Epidermal melanocyte (primary cell): Measurements from ENCODE around the gene PRRX1.

ENCODE experiments used
- DNase-seq: peaks from one replicate; pipeline ENCODE4 v3.0.0; 2011; ENCODE audit warnings: low spot score; ENCODE audit not compliant: insufficient read length

The PRRX1 gene

DNA sequence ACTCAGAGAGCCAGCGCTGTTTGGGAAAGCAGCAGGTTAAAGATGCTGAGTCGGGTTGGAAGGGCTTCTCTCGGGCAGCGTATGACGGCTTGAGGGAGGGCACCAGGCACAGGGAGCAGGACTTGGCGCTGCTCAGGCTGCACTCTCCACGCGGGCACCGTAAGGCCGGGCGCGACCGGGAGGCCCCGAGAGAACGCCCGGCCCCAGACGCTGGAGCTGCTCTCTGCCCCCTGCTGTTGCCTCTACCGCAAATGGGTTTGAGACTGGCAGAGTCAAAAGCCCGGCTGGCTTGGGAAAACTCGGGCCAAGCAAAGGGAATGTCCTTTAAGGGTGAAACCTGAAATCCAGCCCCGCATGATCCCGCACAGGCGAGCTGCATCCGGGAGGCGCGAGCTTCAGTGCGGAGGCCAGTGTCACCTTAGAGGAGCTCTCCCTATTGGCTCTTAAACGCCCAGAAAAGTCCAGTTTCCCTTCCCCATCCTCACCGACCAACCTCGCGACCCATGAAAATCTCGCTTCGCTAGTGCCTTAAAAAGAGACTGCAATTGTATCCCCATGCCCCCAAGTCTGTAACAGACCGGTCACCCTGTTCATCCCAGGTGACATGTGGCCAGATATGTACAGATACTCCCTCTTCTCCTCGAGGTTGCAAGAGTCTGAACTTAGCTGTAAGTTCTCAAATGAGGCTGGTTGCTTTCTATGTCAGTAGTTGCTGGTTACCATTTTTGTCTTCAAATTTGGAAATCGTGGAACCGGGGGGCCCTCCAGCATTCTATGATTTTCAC, 1.1 kb downstream of the PRRX1 start:
- DNase-seq: no peak

DNA sequence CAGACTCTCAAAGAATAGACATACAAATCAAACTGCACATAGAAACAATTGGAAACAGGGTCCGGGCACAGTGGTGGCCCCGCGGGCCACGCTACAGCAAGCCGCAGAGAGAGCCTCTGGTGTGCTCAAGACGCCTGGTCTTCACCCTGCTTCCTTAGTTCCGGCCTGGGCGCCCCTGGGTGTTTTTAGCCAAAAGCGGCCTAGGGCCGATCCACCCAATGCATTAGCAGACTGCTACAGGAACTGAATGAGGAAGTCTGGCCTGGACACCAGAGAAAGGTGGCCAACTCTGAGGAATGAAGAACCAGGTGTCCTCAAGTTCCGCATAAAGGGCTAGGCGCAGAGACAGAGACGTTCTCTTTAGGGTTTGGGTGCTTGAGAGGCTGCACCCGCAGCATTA, 1.7 kb downstream of the PRRX1 start:
- DNase-seq: no peak

DNA sequence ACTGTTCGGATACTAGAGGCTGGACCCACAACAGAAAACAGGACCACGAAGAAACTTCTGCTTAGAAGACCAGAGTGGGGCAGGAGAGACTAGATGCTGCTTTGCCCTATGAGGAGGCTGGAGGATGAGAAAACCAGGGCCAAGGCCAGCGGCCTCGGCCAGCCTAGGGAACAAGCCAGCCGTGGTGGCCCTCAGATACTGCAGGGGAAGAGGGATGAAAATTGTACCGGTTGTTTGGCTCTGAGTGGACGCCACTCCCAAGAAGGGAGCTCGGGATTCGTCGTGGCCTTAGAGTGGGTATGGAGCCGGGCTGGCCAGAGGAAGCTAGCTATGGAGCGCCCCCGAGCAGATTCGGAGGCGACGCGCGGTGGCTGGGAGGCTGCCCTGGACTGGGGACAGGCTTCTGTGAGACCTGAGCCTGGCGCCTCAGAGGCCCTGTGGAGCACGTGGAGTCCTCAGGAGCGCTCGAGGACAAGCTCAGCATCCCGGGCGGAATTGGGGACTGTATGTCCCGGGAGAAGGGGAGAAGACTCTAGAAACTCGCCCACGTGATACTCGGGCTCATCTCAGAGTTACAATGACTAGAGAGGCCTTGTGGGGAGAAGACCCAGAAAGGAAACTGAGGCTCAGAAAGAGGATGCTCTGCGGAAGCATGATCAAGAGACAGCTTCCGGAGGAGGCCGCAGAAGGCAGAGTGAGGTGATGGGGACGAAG, 2.8 kb downstream of the PRRX1 start:
- DNase-seq: no peak

DNA sequence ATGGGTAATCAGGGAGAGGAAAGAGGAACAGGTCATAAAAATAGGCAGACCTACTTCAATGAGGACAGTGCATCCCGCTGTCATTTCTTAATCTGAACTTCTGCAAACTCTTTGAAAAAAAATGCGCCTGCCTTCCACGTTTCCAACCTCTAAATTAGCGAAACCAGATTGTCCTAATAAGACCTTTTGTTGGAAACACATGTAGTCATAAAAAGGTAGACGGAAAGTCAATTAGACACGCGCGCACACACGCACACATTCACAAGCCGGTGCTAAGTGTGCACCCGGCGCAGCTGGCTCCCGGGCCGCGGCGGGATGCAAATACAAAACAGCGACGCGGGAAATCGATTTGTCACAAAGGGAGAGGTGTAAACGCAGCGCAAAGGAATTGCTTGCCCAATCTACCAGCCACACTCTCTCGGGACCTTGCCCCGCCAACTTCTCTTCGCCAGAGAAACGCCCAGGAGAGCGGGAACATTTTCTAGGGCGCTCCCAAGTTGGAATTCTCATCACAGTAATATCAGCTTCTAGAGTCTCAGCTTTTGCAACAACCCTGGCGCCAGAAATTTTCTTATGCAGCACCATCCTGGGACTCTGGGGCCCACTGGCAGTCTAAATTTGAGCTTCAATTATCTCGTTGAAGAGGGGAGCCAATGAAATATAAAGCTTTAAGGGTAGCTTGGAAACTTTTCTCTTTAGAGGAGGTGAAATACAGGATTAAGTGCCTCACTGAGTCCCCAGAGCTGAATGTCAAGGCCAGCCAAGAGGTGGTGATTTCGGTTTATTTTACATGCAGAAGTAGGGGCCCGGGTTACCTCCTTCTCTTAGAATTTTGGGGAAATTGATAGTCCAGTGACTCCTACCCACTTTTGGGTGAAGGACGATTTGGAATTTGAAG, 4.5 kb downstream of the PRRX1 start:
- no peak for DNase-seq

DNA sequence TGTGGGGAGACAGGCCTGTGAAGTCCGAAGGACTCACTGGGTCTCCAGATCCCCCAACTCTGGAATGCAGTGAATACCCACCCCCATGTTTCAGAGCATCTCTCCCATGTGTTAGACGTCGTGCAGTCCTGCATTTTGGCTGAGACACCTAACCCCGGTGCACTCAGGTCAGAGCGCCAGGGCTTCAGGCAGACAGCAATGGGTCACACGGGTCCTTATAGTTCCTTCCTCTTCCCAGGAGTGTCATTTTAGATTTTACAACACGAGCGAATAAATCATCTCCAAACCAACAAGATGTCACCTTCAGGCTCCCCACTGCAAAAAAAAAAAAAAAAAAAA, 5.1 kb downstream of the PRRX1 start:
- no peak for DNase-seq

DNA sequence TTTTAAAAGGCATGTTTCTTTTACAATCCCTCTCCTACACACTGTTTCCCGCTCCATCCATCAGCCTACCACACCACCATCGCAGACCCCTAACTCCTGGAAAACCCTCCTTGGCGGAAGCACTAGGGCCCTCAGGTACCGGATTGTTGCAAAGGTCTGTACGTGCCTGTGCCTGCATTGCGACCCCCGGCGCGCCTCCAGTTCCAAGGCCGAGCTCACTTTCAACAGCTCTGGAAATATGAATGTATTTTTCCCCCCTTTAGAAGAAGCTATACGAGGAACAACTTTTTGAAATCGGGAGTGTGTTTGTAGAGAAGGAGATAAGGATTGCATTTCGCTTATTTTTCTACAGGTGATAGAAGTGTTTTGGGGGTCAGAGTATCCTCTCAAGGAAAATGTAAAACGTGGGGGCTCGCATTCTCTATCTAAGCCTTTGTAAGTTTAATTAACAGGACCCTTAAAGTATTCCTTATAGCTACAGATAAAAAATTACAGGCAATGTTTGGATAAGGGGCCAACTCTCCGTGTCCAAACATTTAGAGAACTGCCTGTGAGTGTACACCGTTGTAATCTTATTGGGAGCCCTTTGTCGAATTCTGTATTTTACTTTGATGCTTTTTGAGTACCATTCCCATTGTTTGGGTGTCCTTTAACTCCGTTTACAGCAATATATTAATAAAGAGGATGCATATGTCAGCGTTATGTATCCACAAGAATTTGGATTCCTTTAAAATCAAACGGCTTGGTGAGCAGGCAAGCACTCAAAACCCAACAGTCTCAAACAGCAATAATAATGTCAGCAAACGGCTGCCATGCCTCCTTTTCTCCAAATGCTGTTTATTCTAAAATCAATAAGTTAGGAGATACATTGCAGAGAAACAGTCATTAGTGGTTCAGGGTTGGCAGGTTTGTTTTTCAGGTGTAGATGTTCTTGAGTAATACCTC, 5.9 kb downstream of the PRRX1 start:
- no peak for DNase-seq

DNA sequence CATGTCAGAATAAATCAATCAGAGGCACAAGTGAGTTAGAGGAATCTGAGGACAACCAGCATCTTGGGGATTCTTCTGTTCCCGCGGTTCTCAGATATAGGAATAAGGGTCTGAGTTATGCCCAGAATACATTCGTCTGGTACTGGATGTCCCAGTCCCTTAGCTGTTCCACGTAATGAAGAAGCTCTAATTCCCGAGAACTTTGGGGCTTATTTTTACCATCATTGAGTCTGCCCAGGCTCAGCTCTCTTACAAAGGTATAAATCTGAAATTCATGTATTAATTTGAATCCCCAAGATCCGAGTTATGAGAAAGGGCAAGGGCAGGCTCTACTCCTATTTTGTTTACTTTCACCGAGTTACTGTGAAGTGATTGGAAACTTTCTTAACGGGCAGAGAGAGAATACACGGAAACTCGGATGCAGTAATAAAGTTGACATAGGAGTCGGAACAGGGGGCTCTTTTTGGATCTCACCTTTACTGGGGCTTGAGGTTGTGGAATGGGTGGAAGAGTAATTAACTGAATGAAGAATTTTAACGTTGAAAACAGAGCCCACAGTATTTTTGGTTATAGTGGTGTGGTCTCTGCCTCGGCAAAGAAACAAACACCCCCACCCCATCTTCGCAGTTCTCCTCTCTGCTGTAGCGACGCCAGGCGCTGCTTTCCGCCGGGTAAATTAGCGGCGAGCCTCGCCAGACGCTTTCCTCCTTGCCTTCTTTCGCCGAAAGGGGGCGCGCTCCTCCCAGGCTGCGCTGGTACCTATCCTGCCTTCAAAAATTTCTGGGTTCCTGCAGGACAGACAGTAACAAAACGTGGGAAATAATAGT, 7.1 kb downstream of the PRRX1 start:
- no peak for DNase-seq

DNA sequence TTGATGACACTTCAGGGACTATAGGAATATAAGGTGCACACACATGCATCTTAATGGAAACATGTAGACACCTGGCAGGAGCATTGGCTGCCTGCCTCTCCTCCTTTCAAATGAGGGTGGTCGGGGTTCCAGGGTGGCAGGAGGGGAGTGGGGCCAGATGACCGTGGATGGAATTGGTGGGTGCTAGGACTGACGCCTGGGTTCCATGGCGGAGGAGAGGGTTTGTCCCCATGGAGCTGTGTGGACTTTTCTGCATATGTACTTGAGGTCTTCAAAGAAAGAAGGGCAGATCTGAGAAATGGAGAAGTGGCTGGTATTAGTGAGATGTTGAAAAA, 7.7 kb downstream of the PRRX1 start:
- DNase-seq: no peak

DNA sequence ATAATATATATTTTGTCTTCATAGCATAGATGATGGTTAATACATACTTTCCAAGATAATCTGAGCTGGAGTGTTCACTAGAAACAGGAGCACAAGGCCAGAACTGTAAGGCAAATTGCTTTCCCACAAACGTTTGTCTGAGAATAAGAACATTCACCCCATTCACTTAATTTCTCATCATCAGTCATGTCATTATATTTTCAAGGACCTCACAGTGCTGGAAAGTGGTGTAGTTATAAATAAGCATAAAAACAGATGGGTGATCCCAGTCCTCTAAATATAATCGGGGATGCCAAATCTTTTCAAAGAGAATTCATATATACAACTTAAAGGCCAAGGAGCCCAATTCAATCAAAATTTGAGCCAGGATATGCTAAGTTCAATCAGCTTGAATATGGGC, 8.4 kb downstream of the PRRX1 start:
- DNase-seq: no peak

DNA sequence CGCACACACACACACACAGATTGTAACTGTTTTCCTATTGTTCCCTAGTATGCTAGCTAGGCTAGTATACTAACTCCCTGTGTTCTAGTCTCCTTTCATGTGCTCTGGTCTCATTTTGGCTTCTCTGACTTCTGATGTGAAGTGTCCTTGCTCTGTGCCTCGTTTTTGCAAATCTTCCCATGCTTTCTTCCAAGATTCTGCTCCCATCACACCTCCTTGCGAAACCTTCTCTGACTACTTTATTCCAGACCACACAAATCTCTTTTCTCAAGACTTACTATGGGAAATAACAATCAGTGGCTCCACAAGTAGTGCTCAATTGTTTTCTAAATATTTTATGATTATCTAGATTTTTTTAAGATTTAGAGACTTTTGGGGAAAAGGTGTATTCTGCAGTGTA, 10.3 kb downstream of the PRRX1 start:
- no peak for DNase-seq

DNA sequence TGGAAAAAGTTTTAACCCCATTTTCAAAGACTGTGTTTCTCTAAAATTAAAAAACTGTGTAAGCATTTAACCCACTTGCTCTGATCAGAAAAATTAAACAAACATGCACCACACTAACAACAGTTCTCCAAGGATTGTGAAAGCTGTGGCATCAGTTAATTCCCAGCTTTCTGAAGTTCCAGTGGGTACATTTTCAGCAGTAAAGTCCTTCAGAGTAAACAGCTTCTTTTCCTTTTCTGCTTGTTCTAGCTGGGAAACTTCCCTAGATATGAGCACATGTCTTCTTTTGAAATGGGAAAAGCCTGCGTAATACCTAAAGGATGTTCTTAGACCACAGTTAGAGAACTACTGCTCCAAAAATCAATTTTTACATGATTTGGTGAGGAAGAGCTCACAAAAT, 11.1 kb downstream of the PRRX1 start:
- DNase-seq: no peak

DNA sequence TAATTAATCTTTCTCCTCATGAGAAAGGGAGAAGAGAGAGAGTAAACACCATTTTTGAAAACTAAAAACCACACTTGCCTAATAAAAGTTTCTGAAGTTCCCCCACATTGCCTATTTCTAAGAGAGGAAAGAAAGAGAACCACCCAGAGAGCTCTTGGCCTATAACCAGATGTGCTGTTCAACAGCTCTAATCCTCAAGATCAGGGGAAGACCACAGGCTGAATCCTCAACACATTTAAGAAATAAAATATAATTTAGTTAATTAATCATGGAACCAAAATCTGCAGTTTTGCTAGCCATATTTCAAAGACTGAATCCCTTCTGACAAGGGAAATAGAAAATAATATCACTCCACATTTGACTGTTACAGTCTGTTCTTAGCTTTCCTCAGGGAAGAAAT, 11.9 kb downstream of the PRRX1 start:
- DNase-seq: no peak

DNA sequence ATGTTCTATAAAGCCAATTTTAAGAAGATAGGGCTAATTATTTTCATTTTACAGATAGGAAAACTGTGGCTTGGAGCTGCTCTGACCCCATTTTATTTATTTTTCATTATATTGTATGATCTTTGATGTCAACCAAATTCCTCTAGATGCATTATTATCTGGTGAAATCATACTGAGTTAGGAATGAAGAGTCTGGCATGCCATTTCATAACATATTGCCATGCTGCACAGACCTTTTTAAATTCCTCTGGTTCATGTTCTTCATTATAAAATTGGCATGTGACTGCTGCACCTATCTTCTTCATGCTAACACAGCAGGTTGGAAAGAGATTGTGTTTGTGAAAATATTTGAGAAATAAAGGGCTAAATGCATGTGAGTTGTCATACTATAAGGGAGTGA, 12.7 kb downstream of the PRRX1 start:
- no peak for DNase-seq

DNA sequence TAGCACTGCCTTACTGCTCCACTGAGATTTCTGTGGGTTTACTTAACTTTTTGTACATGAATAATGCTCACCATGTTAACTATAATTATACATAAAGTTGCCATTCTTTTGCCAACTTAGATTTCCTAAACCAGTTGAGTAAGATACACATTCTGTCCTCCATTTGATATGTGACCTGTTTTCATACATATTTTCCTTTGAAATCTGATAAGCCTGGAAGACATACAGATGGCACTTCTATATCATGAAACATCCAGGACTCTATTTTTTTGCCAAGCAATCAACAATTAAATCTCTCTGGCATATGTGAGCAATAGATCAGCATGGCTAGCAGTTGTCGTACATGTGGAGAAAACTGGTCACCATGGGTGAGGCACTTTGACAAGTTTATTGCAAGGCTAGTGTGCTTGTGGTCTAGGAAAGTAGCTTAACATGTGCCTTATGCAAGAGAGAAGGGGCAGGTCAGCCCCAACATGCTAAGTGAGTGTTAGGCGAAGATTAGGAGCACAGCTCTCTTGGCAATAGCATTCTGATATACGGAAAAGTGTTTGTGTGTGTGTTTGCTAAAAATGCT, 14.2 kb downstream of the PRRX1 start:
- no peak for DNase-seq

DNA sequence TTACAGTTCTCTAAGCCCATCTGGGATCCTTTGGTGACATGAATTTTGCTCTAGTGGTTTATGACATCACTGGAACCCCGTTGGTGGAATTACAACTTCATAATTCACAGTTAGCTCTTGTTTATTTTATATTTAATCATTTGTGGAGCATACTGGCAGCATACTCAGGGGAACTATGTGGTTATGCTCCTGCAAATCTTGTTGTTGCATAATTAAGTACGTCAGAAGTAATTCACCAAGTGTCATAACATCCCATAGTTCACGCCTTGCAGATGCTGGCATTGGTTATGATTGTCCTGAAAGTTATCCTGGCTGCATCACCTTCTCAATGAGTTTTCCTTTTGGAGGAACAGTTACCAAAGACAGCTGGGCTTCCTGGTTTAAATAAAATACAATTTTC, 16.5 kb downstream of the PRRX1 start:
- no peak for DNase-seq

DNA sequence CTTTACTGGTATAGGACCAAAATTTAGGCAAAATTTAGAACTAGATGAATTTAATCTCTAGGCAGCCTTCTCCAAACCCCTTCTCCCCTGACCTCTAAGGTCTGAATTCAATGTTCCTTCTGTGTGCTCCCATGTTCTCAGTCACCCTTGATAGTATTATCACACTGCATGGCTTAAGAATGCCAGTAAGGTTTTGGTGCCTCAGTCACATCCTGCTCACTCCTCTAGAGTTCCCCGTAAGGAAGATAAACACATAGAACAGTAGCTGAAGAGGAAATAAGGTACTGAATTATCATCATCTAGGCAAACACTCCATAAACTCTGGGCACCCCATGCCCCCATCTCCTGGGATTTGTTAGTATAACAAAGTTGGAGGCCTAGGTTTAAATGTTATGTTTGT, 18.2 kb downstream of the PRRX1 start:
- DNase-seq: no peak

DNA sequence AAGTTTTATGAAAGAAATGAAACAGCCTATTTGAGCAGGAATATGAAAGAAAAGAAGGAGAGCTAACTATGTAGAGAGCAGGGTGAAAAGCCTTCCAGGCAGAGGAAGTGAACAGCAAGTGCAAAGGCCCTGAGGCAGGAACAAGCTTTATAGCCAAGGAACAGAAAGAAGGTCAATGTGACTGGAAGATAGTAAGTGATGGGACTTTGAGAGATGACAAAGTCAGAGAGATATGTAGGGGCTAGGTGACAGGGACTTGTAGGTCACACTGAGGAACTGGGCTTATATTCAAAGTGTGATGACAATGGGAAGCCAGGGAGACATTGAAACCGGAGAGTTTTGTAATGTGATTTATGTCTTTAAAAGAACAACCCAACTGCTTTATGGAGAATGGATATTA, 18.9 kb downstream of the PRRX1 start:
- DNase-seq: no peak

DNA sequence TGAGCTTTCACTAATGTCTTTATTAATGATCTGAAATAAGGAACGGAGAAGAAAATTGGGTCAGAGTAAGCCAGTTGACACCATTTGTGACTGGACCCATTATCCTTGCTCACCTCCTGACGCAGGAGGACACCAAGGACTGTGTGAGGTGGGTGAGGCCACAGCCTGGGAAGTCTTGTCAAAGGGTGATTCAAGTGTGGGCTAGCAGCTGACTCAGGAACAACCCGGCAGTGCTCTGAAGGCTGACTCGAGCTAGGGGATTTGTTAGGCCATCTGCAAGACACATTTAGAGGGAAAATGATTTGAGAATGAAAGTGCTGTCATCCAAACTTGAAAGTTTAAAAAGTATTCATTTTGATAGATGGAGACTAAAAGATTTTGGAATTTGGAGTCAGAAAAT, 21.2 kb downstream of the PRRX1 start:
- DNase-seq: no peak

DNA sequence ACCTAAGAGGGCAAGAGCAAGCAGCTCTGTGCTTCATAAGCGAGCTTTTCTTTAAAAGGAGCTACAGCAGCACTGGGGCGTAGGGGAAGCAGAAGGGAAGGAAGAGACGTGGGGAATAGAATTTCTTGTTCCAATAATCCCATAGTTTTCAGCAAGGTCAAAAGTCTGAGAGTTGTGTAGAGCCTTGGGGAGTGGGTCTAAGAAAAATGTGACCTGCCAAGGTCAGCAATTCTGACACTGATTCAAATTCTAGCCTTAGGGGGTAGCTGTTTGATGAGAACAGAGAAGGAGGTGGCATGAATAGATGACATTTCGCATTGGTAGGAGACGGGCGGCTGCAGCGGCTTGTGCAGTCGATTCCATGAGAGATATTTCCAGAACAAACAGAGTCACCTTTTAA, 22.4 kb downstream of the PRRX1 start:
- DNase-seq: no peak

DNA sequence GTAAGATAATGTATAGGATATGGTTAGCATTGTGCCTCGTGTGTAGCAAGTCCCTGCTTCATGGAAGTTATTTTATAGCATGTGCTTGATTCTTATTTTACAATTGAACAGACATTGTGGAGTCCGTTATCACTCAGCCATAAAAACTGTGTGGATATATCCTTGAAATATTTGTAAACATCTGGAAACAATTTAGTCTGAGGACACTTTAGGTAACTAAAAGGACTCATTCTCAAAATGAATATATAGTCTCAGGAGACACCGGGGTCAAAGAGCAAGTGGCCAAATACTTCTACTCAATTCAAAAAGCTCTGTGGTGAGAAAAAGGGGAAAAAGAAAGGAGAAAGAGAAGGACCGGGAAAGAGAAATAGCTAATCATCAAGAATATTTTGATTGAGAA, 23.7 kb downstream of the PRRX1 start:
- no peak for DNase-seq
